Measurements from ENCODE around the gene AUTS2.

GRCh38 chr7:70463352-70463938 lies 865.2 kb downstream of the AUTS2 start:
- TF ChIP-seq, protein P1, sequence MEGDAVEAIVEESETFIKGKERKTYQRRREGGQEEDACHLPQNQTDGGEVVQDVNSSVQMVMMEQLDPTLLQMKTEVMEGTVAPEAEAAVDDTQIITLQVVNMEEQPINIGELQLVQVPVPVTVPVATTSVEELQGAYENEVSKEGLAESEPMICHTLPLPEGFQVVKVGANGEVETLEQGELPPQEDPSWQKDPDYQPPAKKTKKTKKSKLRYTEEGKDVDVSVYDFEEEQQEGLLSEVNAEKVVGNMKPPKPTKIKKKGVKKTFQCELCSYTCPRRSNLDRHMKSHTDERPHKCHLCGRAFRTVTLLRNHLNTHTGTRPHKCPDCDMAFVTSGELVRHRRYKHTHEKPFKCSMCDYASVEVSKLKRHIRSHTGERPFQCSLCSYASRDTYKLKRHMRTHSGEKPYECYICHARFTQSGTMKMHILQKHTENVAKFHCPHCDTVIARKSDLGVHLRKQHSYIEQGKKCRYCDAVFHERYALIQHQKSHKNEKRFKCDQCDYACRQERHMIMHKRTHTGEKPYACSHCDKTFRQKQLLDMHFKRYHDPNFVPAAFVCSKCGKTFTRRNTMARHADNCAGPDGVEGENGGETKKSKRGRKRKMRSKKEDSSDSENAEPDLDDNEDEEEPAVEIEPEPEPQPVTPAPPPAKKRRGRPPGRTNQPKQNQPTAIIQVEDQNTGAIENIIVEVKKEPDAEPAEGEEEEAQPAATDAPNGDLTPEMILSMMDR (optimal IDR thresholded peaks at IDR 0.05 in 1 of 3, IDR thresholded peaks at IDR 0.05 in 1 of 3, conservative IDR thresholded peaks at IDR 0.05 in 1 of 3; ENCODE audit: extremely low read depth in 1 of 3, insufficient read depth in 2 of 3, low read length in 3 of 3) = no peak
- no peak for TF ChIP-seq EZH2 (IDR thresholded peaks at IDR 0.05; ENCODE audit: low read length)
